ENCODE measurements around the gene HDAC3. TPM values are rescaled to one million over a fixed set of nuclear protein-coding genes. Genes with fewer than 3 reads are reported as not detected.
"Not testable (repeated sequence)": the region's sequence is repeated elsewhere in the genome, so short reads cannot be mapped to it uniquely, and the experiment has no call there.

The HDAC3 gene
- total RNA-seq, 1 experiment from 2014 or later: 66.8 TPM

DNA sequence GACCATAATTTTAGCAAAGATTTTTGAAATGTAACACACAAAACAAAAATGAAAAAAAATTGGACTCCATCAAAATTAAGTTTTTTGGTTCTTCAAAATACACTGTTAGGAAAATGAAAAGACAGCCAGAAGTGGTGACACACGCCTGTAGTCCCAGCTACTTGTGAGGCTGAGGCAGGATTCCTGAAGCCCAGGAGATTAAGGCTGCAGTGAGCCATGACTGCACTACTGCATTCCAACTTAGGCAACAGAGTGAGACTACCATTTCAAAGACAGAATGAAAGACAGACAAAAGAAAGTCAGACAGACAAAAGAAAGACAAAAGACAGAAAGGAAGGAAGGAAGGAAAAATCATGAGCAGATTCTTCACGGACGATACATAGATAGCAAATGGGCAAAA, 25.4 kb downstream of the HDAC3 start:
- no peaks in the 10 kb centered on the region for H3K9me3 ChIP-seq (ENCODE audit: low read length)
- H3K4me3 ChIP-seq (ENCODE audit: low read length): no peak overlapping the region
- no peak overlapping the region for H2AFZ ChIP-seq (ENCODE audit: low read length)
- no peak overlapping the region for H3K9ac ChIP-seq (ENCODE audit: low read length)
- ChIA-PET POLR2A (ENCODE audit: unreplicated experiment) (no interaction called here), CTCF (no interaction called here)
- BruUV-seq (replicated peaks): no TSS peak
- no peak for DNase-seq
- peaks cover 6% of the 10 kb centered on the region; the same call in 1 of the 2 replicates for H3K4me1 ChIP-seq (ENCODE audit: insufficient read depth, low read length)
- no peaks in the 10 kb centered on the region for H3K27me3 ChIP-seq (ENCODE audit: low read length)
- intact Hi-C loops (cut with micrococcal nuclease): no loop called here
- no peaks in the 10 kb centered on the region for H3F3A ChIP-seq (ENCODE audit: low read length, unreplicated experiment)
- peaks cover 99% of the 10 kb centered on the region for H3K79me2 ChIP-seq (ENCODE audit: low read length)
- H3K36me3 ChIP-seq (ENCODE audit: low read depth, low read length): no peaks in the 10 kb centered on the region; the same call in 1 of the 2 replicates
- no peak overlapping the region for H3K4me2 ChIP-seq (ENCODE audit: low read length)
- peaks cover 32% of the 10 kb centered on the region for H4K20me1 ChIP-seq (ENCODE audit: low read length)
- ATAC-seq: no peak
- H3K9me2 ChIP-seq (replicated peaks; ENCODE audit: low read length): no peaks in the 10 kb centered on the region
- H3K27ac ChIP-seq (ENCODE audit: low read length): no peak overlapping the region
- TF ChIP-seq, protein P1, sequence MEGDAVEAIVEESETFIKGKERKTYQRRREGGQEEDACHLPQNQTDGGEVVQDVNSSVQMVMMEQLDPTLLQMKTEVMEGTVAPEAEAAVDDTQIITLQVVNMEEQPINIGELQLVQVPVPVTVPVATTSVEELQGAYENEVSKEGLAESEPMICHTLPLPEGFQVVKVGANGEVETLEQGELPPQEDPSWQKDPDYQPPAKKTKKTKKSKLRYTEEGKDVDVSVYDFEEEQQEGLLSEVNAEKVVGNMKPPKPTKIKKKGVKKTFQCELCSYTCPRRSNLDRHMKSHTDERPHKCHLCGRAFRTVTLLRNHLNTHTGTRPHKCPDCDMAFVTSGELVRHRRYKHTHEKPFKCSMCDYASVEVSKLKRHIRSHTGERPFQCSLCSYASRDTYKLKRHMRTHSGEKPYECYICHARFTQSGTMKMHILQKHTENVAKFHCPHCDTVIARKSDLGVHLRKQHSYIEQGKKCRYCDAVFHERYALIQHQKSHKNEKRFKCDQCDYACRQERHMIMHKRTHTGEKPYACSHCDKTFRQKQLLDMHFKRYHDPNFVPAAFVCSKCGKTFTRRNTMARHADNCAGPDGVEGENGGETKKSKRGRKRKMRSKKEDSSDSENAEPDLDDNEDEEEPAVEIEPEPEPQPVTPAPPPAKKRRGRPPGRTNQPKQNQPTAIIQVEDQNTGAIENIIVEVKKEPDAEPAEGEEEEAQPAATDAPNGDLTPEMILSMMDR (conservative IDR thresholded peaks at IDR 0.05; ENCODE audit: low read depth, low read length): no peak
- TF ChIP-seq EZH2 (IDR thresholded peaks at IDR 0.05; ENCODE audit: low read length, unreplicated experiment): no peak
- no peak for TF ChIP-seq EZH2phosphoT487 (IDR thresholded peaks at IDR 0.05; ENCODE audit: borderline replicate concordance, low read length)

DNA sequence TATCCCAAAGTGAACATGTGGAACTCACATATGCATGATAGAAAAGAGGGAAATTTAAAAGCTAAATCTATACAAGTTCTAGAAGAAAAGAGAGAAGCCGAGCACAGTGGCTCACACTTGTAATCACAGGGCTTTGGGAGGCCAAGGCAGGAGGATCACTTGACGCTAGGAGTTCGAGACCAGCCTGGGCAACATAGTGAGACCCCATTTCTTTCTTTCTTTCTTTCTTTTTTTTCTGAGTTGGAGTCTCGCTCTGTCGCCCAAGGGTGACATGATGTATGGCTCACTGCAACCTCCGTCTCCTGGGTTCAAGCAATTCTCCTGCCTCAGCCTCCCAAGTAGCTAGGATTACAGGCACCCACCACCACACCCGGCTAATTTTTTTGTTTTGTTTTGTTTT, 26.7 kb downstream of the HDAC3 start:
- DNase-seq; H3K9ac ChIP-seq (ENCODE audit: low read length); H3K4me3 ChIP-seq (ENCODE audit: low read length); ATAC-seq; H2AFZ ChIP-seq (ENCODE audit: low read length); H3F3A ChIP-seq (ENCODE audit: low read length, unreplicated experiment); H3K36me3 ChIP-seq (ENCODE audit: low read depth, low read length); H3K27me3 ChIP-seq (ENCODE audit: low read length); H3K4me1 ChIP-seq (ENCODE audit: insufficient read depth, low read length); BruUV-seq (replicated peaks); CTCF ChIA-PET; H3K9me2 ChIP-seq (replicated peaks; ENCODE audit: low read length); H3K9me3 ChIP-seq (ENCODE audit: low read length); H3K4me2 ChIP-seq (ENCODE audit: low read length); POLR2A ChIA-PET (ENCODE audit: unreplicated experiment); H3K27ac ChIP-seq (ENCODE audit: low read length); intact Hi-C loops (cut with micrococcal nuclease): not testable (repeated sequence)
- Histone ChIP-seq H3K79me2 (ENCODE audit: low read length) (peaks cover 99% of the 10 kb centered on the region), H4K20me1 (ENCODE audit: low read length) (peaks cover 25% of the 10 kb centered on the region)

DNA sequence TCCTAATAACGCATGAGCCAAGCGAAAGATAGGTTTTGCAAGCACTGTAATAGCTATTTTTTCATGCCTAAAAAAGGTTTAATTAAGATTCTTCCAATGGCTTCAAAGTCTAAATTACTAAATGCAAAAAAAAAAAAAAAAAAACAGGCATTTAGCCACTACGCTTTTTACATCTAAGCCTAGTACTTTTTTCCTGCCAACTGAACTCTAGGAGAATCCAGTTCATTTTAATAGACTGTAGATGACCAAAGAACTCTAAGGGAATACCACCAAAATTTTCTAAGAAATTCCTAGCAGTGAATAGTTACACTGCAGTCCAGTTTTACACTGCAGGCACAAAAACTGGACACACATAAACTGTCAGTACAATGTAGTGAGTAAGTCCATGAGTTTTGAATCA, 27.6 kb downstream of the HDAC3 start:
- TF ChIP-seq, protein P1 (conservative IDR thresholded peaks at IDR 0.05; ENCODE audit: low read depth, low read length): no peak
- TF ChIP-seq EZH2phosphoT487 (IDR thresholded peaks at IDR 0.05; ENCODE audit: borderline replicate concordance, low read length) (no peak), EZH2 (IDR thresholded peaks at IDR 0.05; ENCODE audit: low read length, unreplicated experiment) (no peak)
- ChIA-PET CTCF (interaction anchor here (1.1 kb wide), 1 partner anchor 17 kb away, joined by 3 read pairs; no protein-coding TSS in a partner anchor), POLR2A (ENCODE audit: unreplicated experiment) (interaction anchor here (0.7 kb wide), 2 partner anchors 16 to 24 kb away, joined by 4 to 16 read pairs; no protein-coding TSS in a partner anchor)
- H3K36me3 ChIP-seq (ENCODE audit: low read depth, low read length): no peaks in the 10 kb centered on the region; the same call in 1 of the 2 replicates
- no peaks in the 10 kb centered on the region for H3F3A ChIP-seq (ENCODE audit: low read length, unreplicated experiment)
- no peak overlapping the region for H3K4me2 ChIP-seq (ENCODE audit: low read length)
- H3K4me3 ChIP-seq (ENCODE audit: low read length): no peak overlapping the region
- H3K9me3 ChIP-seq (ENCODE audit: low read length): no peaks in the 10 kb centered on the region
- intact Hi-C loops (cut with micrococcal nuclease): no loop called here
- H2AFZ ChIP-seq (ENCODE audit: low read length): no peak overlapping the region
- ATAC-seq: no peak
- no peaks in the 10 kb centered on the region for H3K9me2 ChIP-seq (replicated peaks; ENCODE audit: low read length)
- H3K27ac ChIP-seq (ENCODE audit: low read length): no peak overlapping the region
- no TSS peak for BruUV-seq (replicated peaks)
- DNase-seq: no peak
- peaks cover 20% of the 10 kb centered on the region for H4K20me1 ChIP-seq (ENCODE audit: low read length)
- peaks cover 99% of the 10 kb centered on the region for H3K79me2 ChIP-seq (ENCODE audit: low read length)
- peaks cover 16% of the 10 kb centered on the region for H3K4me1 ChIP-seq (ENCODE audit: insufficient read depth, low read length)
- H3K27me3 ChIP-seq (ENCODE audit: low read length): no peaks in the 10 kb centered on the region
- H3K9ac ChIP-seq (ENCODE audit: low read length): no peak overlapping the region

All from PC-3 (cell line).